ENCODE measurements around the gene STAT4. TPM values are rescaled to one million over a fixed set of nuclear protein-coding genes. Genes with fewer than 3 reads are reported as not detected.

The STAT4 gene
- polyA plus RNA-seq, 1 donor (not counting 4 experiments of a cell fraction or from before 2014, with no cell fraction given), result 2.0 TPM

GRCh38 chr2:191122638-191123294 is 28.0 kb downstream of the STAT4 start:
- no peaks in the 10 kb centered on the region for H3K4me1 ChIP-seq (ENCODE audit: control insufficient read depth, extremely low read depth, insufficient read depth, low read length)
- no peaks in the 10 kb centered on the region for H3K9me1 ChIP-seq (ENCODE audit: control insufficient read depth, extremely low read depth, insufficient read depth, low read length)
- H3K4me2 ChIP-seq (ENCODE audit: control insufficient read depth, extremely low read depth, insufficient read depth, low read depth, low read length), result no peak overlapping the region
- FAIRE-seq (no peak), DNase-seq (ENCODE audit: low read depth, low spot score) (no peak)
- no peak overlapping the region for H3K9ac ChIP-seq (ENCODE audit: control insufficient read depth, extremely low read depth, insufficient read depth, low read length)
- no peak overlapping the region for H3K27ac ChIP-seq (ENCODE audit: control insufficient read depth, insufficient read depth, low read length)
- dilution Hi-C loops (cut with MboI; ENCODE audit: extremely low pct_ligation_motif_present, low sequenced_read_pairs), result no loop called here
- no peaks in the 10 kb centered on the region for H3K36me3 ChIP-seq (ENCODE audit: control insufficient read depth in 2 of 2, extremely low read depth in 1 of 2, insufficient read depth in 2 of 2, low read length in 2 of 2)
- no peak overlapping the region for H2AFZ ChIP-seq (ENCODE audit: control insufficient read depth, low read length)
- no peak overlapping the region for H3K4me3 ChIP-seq (ENCODE audit: control insufficient read depth in 2 of 3, extremely low read depth in 1 of 3, insufficient read depth in 2 of 3, low read depth in 1 of 3, low read length in 3 of 3)
- TF ChIP-seq CTCF (optimal IDR thresholded peaks at IDR 0.05 in 1 of 3, IDR thresholded peaks at IDR 0.05 in 1 of 3, conservative IDR thresholded peaks at IDR 0.05 in 1 of 3; ENCODE audit: extremely low read depth in 1 of 3, insufficient read depth in 2 of 3, low read length in 3 of 3) (no peak), EZH2 (IDR thresholded peaks at IDR 0.05; ENCODE audit: low read length) (no peak)
- peaks cover 4% of the 10 kb centered on the region for H3K27me3 ChIP-seq (ENCODE audit: control insufficient read depth, extremely low read depth, insufficient read depth, low read length)
- H3K9me3 ChIP-seq (ENCODE audit: control insufficient read depth, low read depth, low read length), result no peaks in the 10 kb centered on the region
- no peaks in the 10 kb centered on the region for H4K20me1 ChIP-seq (ENCODE audit: control insufficient read depth, extremely low read depth, insufficient read depth, low read length)
- H3K79me2 ChIP-seq (ENCODE audit: control insufficient read depth, insufficient read depth, low read length), result no peaks in the 10 kb centered on the region

GRCh38 chr2:191117341-191117740 is 33.5 kb downstream of the STAT4 start:
- H3K79me2 ChIP-seq (ENCODE audit: control insufficient read depth, insufficient read depth, low read length), result no peaks in the 10 kb centered on the region
- H3K9me3 ChIP-seq (ENCODE audit: control insufficient read depth, low read depth, low read length), result no peaks in the 10 kb centered on the region
- no peak overlapping the region for H3K27ac ChIP-seq (ENCODE audit: control insufficient read depth, insufficient read depth, low read length)
- H4K20me1 ChIP-seq (ENCODE audit: control insufficient read depth, extremely low read depth, insufficient read depth, low read length), result no peaks in the 10 kb centered on the region
- no peak overlapping the region for H2AFZ ChIP-seq (ENCODE audit: control insufficient read depth, low read length)
- no peak overlapping the region for H3K4me2 ChIP-seq (ENCODE audit: control insufficient read depth, extremely low read depth, insufficient read depth, low read depth, low read length)
- FAIRE-seq (no peak), DNase-seq (ENCODE audit: low read depth, low spot score) (no peak)
- H3K27me3 ChIP-seq (ENCODE audit: control insufficient read depth, extremely low read depth, insufficient read depth, low read length), result peaks cover 4% of the 10 kb centered on the region
- H3K9me1 ChIP-seq (ENCODE audit: control insufficient read depth, extremely low read depth, insufficient read depth, low read length), result no peaks in the 10 kb centered on the region
- H3K4me3 ChIP-seq (ENCODE audit: control insufficient read depth in 2 of 3, extremely low read depth in 1 of 3, insufficient read depth in 2 of 3, low read depth in 1 of 3, low read length in 3 of 3), result no peak overlapping the region
- H3K36me3 ChIP-seq (ENCODE audit: control insufficient read depth in 2 of 2, extremely low read depth in 1 of 2, insufficient read depth in 2 of 2, low read length in 2 of 2), result no peaks in the 10 kb centered on the region
- H3K4me1 ChIP-seq (ENCODE audit: control insufficient read depth, extremely low read depth, insufficient read depth, low read length), result peaks cover 4% of the 10 kb centered on the region
- no peak for TF ChIP-seq CTCF (optimal IDR thresholded peaks at IDR 0.05 in 1 of 3, IDR thresholded peaks at IDR 0.05 in 1 of 3, conservative IDR thresholded peaks at IDR 0.05 in 1 of 3; ENCODE audit: extremely low read depth in 1 of 3, insufficient read depth in 2 of 3, low read length in 3 of 3)
- TF ChIP-seq EZH2 (IDR thresholded peaks at IDR 0.05; ENCODE audit: low read length), result no peak
- dilution Hi-C loops (cut with MboI; ENCODE audit: extremely low pct_ligation_motif_present, low sequenced_read_pairs), result no loop called here
- no peak overlapping the region for H3K9ac ChIP-seq (ENCODE audit: control insufficient read depth, extremely low read depth, insufficient read depth, low read length)

Data from keratinocyte (primary cell).